Lung (tissue), 16 donors: ENCODE results near the gene AGRP. TPM values are rescaled to one million over a fixed set of nuclear protein-coding genes. Genes with fewer than 3 reads are reported as not detected.
A peak's percentile ranks its signal among the peaks of the same experiment; 100 is the strongest.

Experiments used
- ATAC-seq: fragments of 200-7000 bp; cut with Tn5 transposase; one replicate; pipeline ENCODE4 v1.9.1; 2020; ENCODE audit warnings: moderate number of reproducible peaks; ENCODE audit not compliant: insufficient read depth, low FRiP score
- DNase-seq, 3 donors: peaks; one replicate each; pipeline ENCODE4 v3.0.0-alpha.2; 2013 to 2017
- H3K27ac ChIP-seq, 2 donors: one replicate each; pipeline ENCODE4 v1.5.1; 2013; ENCODE audit warnings: mild to moderate bottlenecking in 2 of 2, moderate library complexity in 2 of 2, control low read depth in 1 of 2, inconsistent platforms in 1 of 2, low read depth in 1 of 2, low read length in 1 of 2
- H3K27me3 ChIP-seq, 3 donors: one replicate each; pipeline ENCODE4 v1.5.1; 2013; ENCODE audit warnings: low read length in 2 of 3; ENCODE audit not compliant: control insufficient read depth in 3 of 3, insufficient read depth in 3 of 3
- H3K36me3 ChIP-seq, 4 donors: one replicate each; pipeline ENCODE4 v1.5.1; 2013; ENCODE audit warnings: low read length in 4 of 4, mild to moderate bottlenecking in 1 of 4, moderate library complexity in 1 of 4; ENCODE audit not compliant: control insufficient read depth in 4 of 4, insufficient read depth in 4 of 4
- H3K4me1 ChIP-seq, 5 donors: one replicate each; pipeline ENCODE4 v1.5.1; 2013; ENCODE audit warnings: low read length in 5 of 5, mild to moderate bottlenecking in 2 of 5, moderate library complexity in 1 of 5; ENCODE audit not compliant: control insufficient read depth in 5 of 5, insufficient read depth in 5 of 5
- H3K4me3 ChIP-seq: one replicate; pipeline ENCODE4 v1.5.1; 2013; ENCODE audit warnings: mild to moderate bottlenecking, control low read depth, moderate library complexity
- H3K9ac ChIP-seq, 2 donors: one replicate each; pipeline ENCODE4 v1.5.1; 2013; ENCODE audit warnings: low read length in 2 of 2, control low read depth in 1 of 2; ENCODE audit not compliant: insufficient read depth in 1 of 2
- H3K9me3 ChIP-seq, 4 donors: one replicate each; pipeline ENCODE4 v1.5.1; 2013; ENCODE audit warnings: low read length in 3 of 4, mild to moderate bottlenecking in 1 of 4, moderate library complexity in 1 of 4; ENCODE audit not compliant: control insufficient read depth in 4 of 4, insufficient read depth in 3 of 4
- WGBS, 2 donors: extraction: QIAGEN DNeasy Blood & Tissue Kit; methylation state at CpG; one replicate each; pipeline ENCODE4 v1.1.7; 2013; 5-methylcytosine and 5-hydroxymethylcytosine counted together
- long read RNA-seq, 5 donors: transcript quantifications; one replicate each; lab custom pipeline, GENCODE V29; 2026
- polyA plus RNA-seq, 2 donors: library from polyadenylated mRNA; stranded (reverse); fragments of 200-250 nt; gene quantifications; one replicate each; pipeline ENCODE4 v1.2.1, GENCODE V29; 2013
- total RNA-seq, 2 donors: library from RNA; depleted of rRNA in 1 of 2; stranded (reverse); fragments of >200 nt in 1 of 2; gene quantifications; one replicate each; pipeline ENCODE4 v1.2.1, GENCODE V29; 2014 to 2021
- TF ChIP-seq, protein P1 (sequence below): IDR thresholded peaks from 2 replicates; pipeline ENCODE4 v1.5.1; 2012; ENCODE audit warnings: mild to moderate bottlenecking; ENCODE audit errors: control extremely low read depth, extremely low read depth
- donor health status: control.
- donor health status: control.
- donor health status: Bipolar disorder and iron deficiency.
- donor health status: healthy.
- donor health status: DM: yes; HTN: yes; CAD: no.

The AGRP gene, protein sequence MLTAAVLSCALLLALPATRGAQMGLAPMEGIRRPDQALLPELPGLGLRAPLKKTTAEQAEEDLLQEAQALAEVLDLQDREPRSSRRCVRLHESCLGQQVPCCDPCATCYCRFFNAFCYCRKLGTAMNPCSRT
- total RNA-seq (1 to 10 TPM in 1 of 2 donors, not detected in 1; 1.4 TPM), polyA plus RNA-seq (1 to 10 TPM in 1 of 2 donors, under 1 TPM in 1; 0.97 to 8.3 TPM)
- long read RNA-seq, donor 1, result 0 reads
- long read RNA-seq, donor 2, result 0 reads
- long read RNA-seq, donor 3, result 0 reads
- long read RNA-seq, donor 4, result 0 reads
- long read RNA-seq, donor 5, result 0 reads

DNA sequence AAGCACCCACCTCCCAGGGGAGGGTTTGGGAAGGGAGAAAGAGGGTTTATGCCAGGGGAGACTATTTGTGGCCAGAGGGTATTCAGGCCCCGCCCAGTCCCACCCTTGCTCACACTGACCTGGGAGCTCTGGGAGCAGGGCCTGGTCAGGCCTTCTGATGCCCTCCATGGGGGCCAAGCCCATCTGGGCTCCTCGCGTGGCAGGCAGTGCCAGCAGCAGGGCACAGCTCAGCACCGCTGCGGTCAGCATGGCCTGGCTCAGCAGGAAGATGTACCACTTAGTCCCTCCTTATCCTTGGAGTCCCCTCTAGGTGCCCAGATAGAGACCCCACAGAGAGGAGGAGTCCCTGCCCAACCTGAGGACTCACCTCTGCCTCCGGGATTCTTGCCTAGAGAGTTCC lies at the start of gene AGRP:
AGRP (minus strand) TSS at position 398 of the 400 bp plus-strand sequence; CDS start at position 249, 149 bp downstream.
- 91 to 96% methylated on average over 3 to 6 of the region's 6 CpGs for WGBS, 2 donors
- no peak for ATAC-seq
- H3K36me3 ChIP-seq, result peaks cover 0 to 2% (median 0%) of the 10 kb centered on the region in 4 donors
- H3K4me1 ChIP-seq, result peaks cover 0 to 22% (median 4%) of the 10 kb centered on the region in 5 donors
- H3K4me3 ChIP-seq, result no peak within 1 kb of the TSS
- H3K27ac ChIP-seq, result peak within 1 kb of the TSS in 1 of 2 donors; percentile 13
- no peak for DNase-seq
- H3K9ac ChIP-seq, result no peak within 1 kb of the TSS
- H3K27me3 ChIP-seq, result no peaks in the 10 kb centered on the region
- TF ChIP-seq, protein P1, sequence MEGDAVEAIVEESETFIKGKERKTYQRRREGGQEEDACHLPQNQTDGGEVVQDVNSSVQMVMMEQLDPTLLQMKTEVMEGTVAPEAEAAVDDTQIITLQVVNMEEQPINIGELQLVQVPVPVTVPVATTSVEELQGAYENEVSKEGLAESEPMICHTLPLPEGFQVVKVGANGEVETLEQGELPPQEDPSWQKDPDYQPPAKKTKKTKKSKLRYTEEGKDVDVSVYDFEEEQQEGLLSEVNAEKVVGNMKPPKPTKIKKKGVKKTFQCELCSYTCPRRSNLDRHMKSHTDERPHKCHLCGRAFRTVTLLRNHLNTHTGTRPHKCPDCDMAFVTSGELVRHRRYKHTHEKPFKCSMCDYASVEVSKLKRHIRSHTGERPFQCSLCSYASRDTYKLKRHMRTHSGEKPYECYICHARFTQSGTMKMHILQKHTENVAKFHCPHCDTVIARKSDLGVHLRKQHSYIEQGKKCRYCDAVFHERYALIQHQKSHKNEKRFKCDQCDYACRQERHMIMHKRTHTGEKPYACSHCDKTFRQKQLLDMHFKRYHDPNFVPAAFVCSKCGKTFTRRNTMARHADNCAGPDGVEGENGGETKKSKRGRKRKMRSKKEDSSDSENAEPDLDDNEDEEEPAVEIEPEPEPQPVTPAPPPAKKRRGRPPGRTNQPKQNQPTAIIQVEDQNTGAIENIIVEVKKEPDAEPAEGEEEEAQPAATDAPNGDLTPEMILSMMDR, result no peak
- no peaks in the 10 kb centered on the region for H3K9me3 ChIP-seq

DNA sequence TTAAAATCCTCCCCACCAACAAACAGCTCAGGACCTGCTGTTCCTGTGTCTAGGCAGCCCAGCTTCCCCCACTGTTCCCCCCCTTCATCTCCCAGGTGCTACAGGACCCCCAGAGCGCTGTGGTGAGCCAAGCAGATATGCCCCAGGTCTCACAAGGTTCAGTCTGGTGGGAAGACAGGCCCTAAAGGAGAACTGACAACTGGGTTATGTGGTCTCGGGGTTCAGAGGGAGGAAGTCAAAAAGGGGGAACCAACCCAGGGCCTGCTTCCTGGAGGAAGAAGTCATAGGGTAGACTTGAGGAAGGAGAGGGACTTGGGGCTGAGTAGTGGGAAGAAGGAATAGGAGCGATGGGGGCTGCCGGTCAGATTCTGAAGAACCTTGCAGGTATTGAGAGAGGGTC lies 47.9 kb upstream of the AGRP start:
- TF ChIP-seq, protein P1, result no peak
- peak overlapping the region in 1 of 2 donors; percentile 30 for H3K9ac ChIP-seq

DNA sequence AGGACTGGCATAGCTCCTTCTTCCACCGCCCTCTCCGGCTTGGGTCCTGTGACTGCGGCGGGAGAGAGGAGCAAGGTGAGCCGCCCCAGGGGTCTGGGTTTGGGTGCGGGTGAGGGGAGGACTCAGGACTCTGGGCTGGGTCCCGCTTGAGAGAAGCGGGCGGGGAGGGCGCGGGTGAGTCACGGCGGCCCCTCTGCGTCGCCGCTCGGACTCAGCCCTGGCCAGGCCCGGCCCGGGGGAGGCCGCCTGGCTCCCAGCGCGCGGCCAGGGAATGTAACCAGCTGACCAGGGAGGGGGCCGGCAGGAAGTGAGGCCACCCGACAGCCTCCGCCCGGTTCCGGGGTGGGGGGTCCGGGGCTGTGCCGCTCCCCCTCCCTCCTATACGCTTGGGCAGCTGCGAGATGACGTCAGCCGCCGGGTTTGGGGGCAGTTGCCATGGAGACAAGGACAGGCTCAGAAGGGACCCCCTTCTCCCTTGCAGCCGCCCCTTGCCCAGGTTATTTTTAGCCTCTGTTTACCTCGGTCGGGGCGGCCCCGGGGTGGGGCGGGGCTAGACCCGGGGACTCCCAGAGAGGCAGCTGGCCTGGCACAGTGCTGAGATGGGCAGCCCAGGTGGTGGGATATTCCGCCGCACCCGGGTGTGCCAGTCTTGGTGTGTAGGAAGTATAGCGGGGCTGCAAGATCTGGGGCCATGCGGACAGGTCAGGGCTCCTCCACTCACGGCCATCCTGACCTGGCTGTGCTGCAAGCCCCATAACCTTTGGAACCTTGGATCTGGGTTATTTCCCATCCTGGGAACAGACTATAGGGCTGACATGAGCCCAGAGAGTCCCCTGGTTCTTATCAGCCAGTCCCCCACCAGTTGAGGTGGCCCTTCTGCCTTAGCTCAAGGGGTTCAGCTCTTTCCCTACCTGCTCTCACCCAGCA lies 46.9 kb upstream of the AGRP start:
- ATAC-seq, result peak; percentile 48
- Histone ChIP-seq H3K9ac (peak overlapping the region; percentile 82 to 86), H3K4me1 (peaks cover 0 to 25% (median 13%) of the 10 kb centered on the region in 5 donors), H3K27ac (peak overlapping the region; percentile 89 to 93), H3K4me3 (peak overlapping the region; percentile 57), H3K36me3 (peaks cover 0 to 2% (median 0%) of the 10 kb centered on the region in 4 donors), H3K9me3 (no peaks in the 10 kb centered on the region), H3K27me3 (no peaks in the 10 kb centered on the region)
- WGBS, 2 donors, result 5 to 7% methylated on average over 35 to 48 of the region's 48 CpGs
- TF ChIP-seq, protein P1, result no peak
- DNase-seq, result peak; percentile 74 to 84 (median 76)

More for the DNA sequence above, 47.9 kb upstream of the AGRP start:
- WGBS, 2 donors, result 28 to 68% methylated on average over 4 of the region's 4 CpGs
- Histone ChIP-seq H3K36me3 (peaks cover 0 to 2% (median 0%) of the 10 kb centered on the region in 4 donors), H3K27me3 (no peaks in the 10 kb centered on the region), H3K4me1 (peaks cover 0 to 25% (median 13%) of the 10 kb centered on the region in 5 donors), H3K4me3 (no peak overlapping the region), H3K9me3 (no peaks in the 10 kb centered on the region), H3K27ac (peak overlapping the region in 1 of 2 donors; percentile 93)
- DNase-seq (no peak), ATAC-seq (no peak)
